Trophoblast cell (in vitro differentiated cells and primary cell): Measurements from ENCODE around the gene AUTS2.

Experiments
- DNase-seq, 2 donors: peaks; one replicate each; pipeline ENCODE4 v3.0.0-alpha.2; 2016
- H2AFZ ChIP-seq: 2 replicates; pipeline ENCODE4 v1.6.1; 2013; ENCODE audit warnings: low read length, moderate library complexity, mild to moderate bottlenecking; ENCODE audit not compliant: insufficient read depth, poor library complexity
- H2AK5ac ChIP-seq: 2 replicates; pipeline ENCODE4 v1.6.1; 2013; ENCODE audit warnings: mild to moderate bottlenecking, low read length
- H2BK120ac ChIP-seq: 2 replicates; pipeline ENCODE4 v1.6.1; 2013; ENCODE audit warnings: low read length, mild to moderate bottlenecking, moderate library complexity; ENCODE audit not compliant: insufficient read depth, poor library complexity
- H2BK12ac ChIP-seq: 2 replicates; pipeline ENCODE4 v1.6.1; 2013; ENCODE audit warnings: mild to moderate bottlenecking, low read length, moderate library complexity
- H2BK5ac ChIP-seq: 2 replicates; pipeline ENCODE4 v1.6.1; 2013; ENCODE audit warnings: low read length, low read depth, moderate library complexity, mild to moderate bottlenecking; ENCODE audit not compliant: poor library complexity
- H3K14ac ChIP-seq: 2 replicates; pipeline ENCODE4 v1.6.1; 2013; ENCODE audit warnings: mild to moderate bottlenecking, low read length
- H3K18ac ChIP-seq: 2 replicates; pipeline ENCODE4 v1.6.1; 2013; ENCODE audit warnings: mild to moderate bottlenecking, low read length
- H3K23ac ChIP-seq: 2 replicates; pipeline ENCODE4 v1.6.1; 2013; ENCODE audit warnings: low read length
- H3K27ac ChIP-seq: 2 replicates; pipeline ENCODE4 v1.5.1; 2013; ENCODE audit warnings: low read depth, mild to moderate bottlenecking, inconsistent platforms, low read length, moderate library complexity
- H3K27me3 ChIP-seq: 2 replicates; pipeline ENCODE4 v1.6.1; 2013; ENCODE audit warnings: inconsistent platforms, mild to moderate bottlenecking, low read length, moderate library complexity; ENCODE audit not compliant: insufficient read depth
- H3K36me3 ChIP-seq, 2 experiments: 1 replicate in 1 of 2; 2 replicates in 1 of 2; pipeline ENCODE4 v1.6.1; 2013; ENCODE audit warnings: low read length in 2 of 2, mild to moderate bottlenecking in 2 of 2, moderate library complexity in 1 of 2; ENCODE audit not compliant: insufficient read depth in 2 of 2, control insufficient read depth in 1 of 2
- H3K4ac ChIP-seq: 2 replicates; pipeline ENCODE4 v1.6.1; 2013; ENCODE audit warnings: low read depth, mild to moderate bottlenecking, low read length, moderate library complexity
- H3K4me1 ChIP-seq, 2 experiments: 1 replicate in 1 of 2; 2 replicates in 1 of 2; pipeline ENCODE4 v1.6.1; 2013; ENCODE audit warnings: low read length in 2 of 2, mild to moderate bottlenecking in 2 of 2, moderate library complexity in 1 of 2; ENCODE audit not compliant: insufficient read depth in 2 of 2, control insufficient read depth in 1 of 2
- H3K4me2 ChIP-seq: 2 replicates; pipeline ENCODE4 v1.6.1; 2013; ENCODE audit warnings: inconsistent platforms, mild to moderate bottlenecking, low read length, moderate library complexity
- H3K4me3 ChIP-seq: 2 replicates; pipeline ENCODE4 v1.5.1; 2013; ENCODE audit warnings: mild to moderate bottlenecking, low read depth, low read length, inconsistent platforms
- H3K79me1 ChIP-seq: one replicate; pipeline ENCODE4 v1.6.1; 2013; ENCODE audit warnings: low read length
- H3K79me2 ChIP-seq: 2 replicates; pipeline ENCODE4 v1.6.1; 2013; ENCODE audit warnings: low read length, mild to moderate bottlenecking; ENCODE audit not compliant: control insufficient read depth, insufficient read depth, poor library complexity
- H3K9ac ChIP-seq: 2 replicates; pipeline ENCODE4 v1.6.1; 2013; ENCODE audit warnings: mild to moderate bottlenecking, low read length
- H3K9me3 ChIP-seq: 2 replicates; pipeline ENCODE4 v1.6.1; 2013; ENCODE audit warnings: low read depth, mild to moderate bottlenecking, control low read depth, inconsistent platforms, low read length; ENCODE audit not compliant: insufficient read depth
- H4K12ac ChIP-seq: 2 replicates; pipeline ENCODE4 v1.6.1; 2013; ENCODE audit warnings: low read depth, mild to moderate bottlenecking, low read length, moderate library complexity
- H4K8ac ChIP-seq: 2 replicates; pipeline ENCODE4 v1.6.1; 2013; ENCODE audit warnings: low read depth, mild to moderate bottlenecking, low read length, moderate library complexity
- H4K91ac ChIP-seq: one replicate; pipeline ENCODE4 v1.6.1; 2013; ENCODE audit warnings: low read depth, mild to moderate bottlenecking, low read length, moderate library complexity
- WGBS: extraction: QIAGEN DNeasy Blood & Tissue Kit; methylation state at CpG from one replicate; pipeline ENCODE4 v1.1.7; 2013; ENCODE audit warnings: missing lambda C conversion rate; ENCODE audit not compliant: insufficient read length, insufficient coverage; ENCODE audit errors: extremely low coverage; 5-methylcytosine and 5-hydroxymethylcytosine counted together

Gene AUTS2

DNA sequence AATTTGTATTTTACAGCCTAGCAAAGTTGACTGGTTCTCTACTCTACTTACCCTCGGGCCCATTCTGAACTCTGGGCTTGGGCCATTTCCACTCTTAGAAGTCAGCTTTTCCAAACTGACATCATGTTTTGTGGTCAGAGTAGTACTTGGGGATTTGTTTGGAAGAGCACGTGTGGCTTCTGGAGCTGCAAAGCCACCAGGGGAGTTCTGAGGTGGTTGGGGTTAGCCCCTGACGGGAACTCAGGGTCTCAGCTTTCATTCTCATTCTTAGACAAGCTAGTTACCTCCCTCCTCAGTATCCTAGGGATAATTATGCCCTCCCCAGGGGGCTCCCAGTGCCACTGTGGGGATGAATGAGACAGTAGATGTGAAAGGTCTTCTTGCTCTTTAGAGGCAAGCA lies 886.0 kb downstream of the AUTS2 start:
- no peaks in the 10 kb centered on the region for H3K79me2 ChIP-seq
- no peak overlapping the region for H3K14ac ChIP-seq
- H3K18ac ChIP-seq = no peak overlapping the region
- no peaks in the 10 kb centered on the region for H3K27me3 ChIP-seq
- H4K12ac ChIP-seq = no peak overlapping the region
- H2AK5ac ChIP-seq = no peak overlapping the region
- no peak overlapping the region for H3K4ac ChIP-seq
- no peak overlapping the region for H4K91ac ChIP-seq
- no peaks in the 10 kb centered on the region for H3K36me3 ChIP-seq
- no peak overlapping the region for H2BK5ac ChIP-seq
- no peak overlapping the region for H2BK12ac ChIP-seq
- H3K9ac ChIP-seq = no peak overlapping the region
- no peaks in the 10 kb centered on the region for H3K9me3 ChIP-seq
- H3K79me1 ChIP-seq = peaks cover 6% of the 10 kb centered on the region
- H3K23ac ChIP-seq = no peak overlapping the region
- H2AFZ ChIP-seq = no peak overlapping the region
- H4K8ac ChIP-seq = no peak overlapping the region
- no peak overlapping the region for H3K4me3 ChIP-seq
- no peak overlapping the region for H2BK120ac ChIP-seq
- no CpG with 5 or more reads among the region's 3 CpGs for WGBS
- H3K4me2 ChIP-seq = no peak overlapping the region
- peaks cover 10% of the 10 kb centered on the region in 2 experiments for H3K4me1 ChIP-seq
- H3K27ac ChIP-seq = no peak overlapping the region
- no peak for DNase-seq

DNA sequence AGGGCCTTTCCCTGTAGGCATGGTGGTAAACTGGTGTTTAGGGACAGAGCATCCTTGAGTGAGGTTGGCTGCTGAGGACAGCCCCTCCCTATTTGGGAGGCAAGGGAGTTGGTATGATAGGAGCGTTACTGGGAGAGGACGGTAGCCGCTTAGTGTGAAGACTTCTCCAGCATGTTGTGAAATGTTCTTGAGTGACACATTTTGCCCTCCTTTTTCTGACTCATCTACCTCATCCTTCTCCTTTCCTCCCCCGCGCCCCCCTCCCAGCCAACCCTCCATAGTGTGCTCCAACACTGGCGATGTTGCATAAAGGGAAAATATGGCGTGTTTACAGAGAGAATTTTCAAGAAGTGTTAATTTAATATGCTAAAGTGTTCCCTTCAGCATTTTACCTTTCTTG lies 888.7 kb downstream of the AUTS2 start:
- Histone ChIP-seq H3K9ac (no peak overlapping the region), H3K23ac (no peak overlapping the region), H4K8ac (no peak overlapping the region), H2AK5ac (no peak overlapping the region), H3K4me2 (no peak overlapping the region), H3K9me3 (no peaks in the 10 kb centered on the region), H3K27ac (no peak overlapping the region), H3K27me3 (no peaks in the 10 kb centered on the region), H3K14ac (no peak overlapping the region), H3K79me1 (no peaks in the 10 kb centered on the region), H3K79me2 (no peaks in the 10 kb centered on the region), H3K36me3 (no peaks in the 10 kb centered on the region), H4K91ac (no peak overlapping the region), H2BK120ac (no peak overlapping the region), H4K12ac (no peak overlapping the region), H3K4ac (no peak overlapping the region), H3K4me3 (no peak overlapping the region), H3K18ac (no peak overlapping the region), H2AFZ (no peak overlapping the region), H3K4me1 (no peaks in the 10 kb centered on the region), H2BK12ac (no peak overlapping the region), H2BK5ac (no peak overlapping the region)
- DNase-seq = no peak
- no CpG with 5 or more reads among the region's 7 CpGs for WGBS

DNA sequence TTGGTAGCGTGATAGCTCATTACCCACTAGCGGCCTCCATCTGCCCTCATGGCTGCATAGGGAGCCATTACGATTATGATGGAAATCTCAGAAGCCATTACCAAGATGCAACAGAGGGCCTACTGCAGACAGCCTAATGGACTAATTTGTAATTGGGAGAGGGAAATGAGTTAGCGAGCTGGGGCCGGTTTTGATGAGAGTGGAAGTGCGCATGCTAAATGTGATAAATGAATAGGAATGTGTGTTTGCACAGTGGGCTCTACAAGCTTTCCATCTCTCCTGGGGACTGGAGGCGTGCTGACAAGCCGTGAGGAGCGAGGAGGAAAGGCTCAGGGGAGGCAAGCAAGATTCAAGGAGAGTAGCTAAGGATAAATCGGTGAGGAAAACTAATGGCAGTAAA lies 889.2 kb downstream of the AUTS2 start:
- no peak overlapping the region for H2AFZ ChIP-seq
- H4K8ac ChIP-seq = no peak overlapping the region
- no peak overlapping the region for H2BK5ac ChIP-seq
- H3K4me1 ChIP-seq = no peaks in the 10 kb centered on the region
- H4K91ac ChIP-seq = no peak overlapping the region
- H3K79me2 ChIP-seq = no peaks in the 10 kb centered on the region
- no peak overlapping the region for H3K4ac ChIP-seq
- H3K4me2 ChIP-seq = no peak overlapping the region
- H3K18ac ChIP-seq = no peak overlapping the region
- H2BK120ac ChIP-seq = no peak overlapping the region
- H3K27ac ChIP-seq = no peak overlapping the region
- no peak overlapping the region for H3K23ac ChIP-seq
- H3K36me3 ChIP-seq = no peaks in the 10 kb centered on the region
- no peak overlapping the region for H2AK5ac ChIP-seq
- H3K9ac ChIP-seq = no peak overlapping the region
- no peak overlapping the region for H2BK12ac ChIP-seq
- no peaks in the 10 kb centered on the region for H3K27me3 ChIP-seq
- H3K4me3 ChIP-seq = no peak overlapping the region
- no peak overlapping the region for H3K14ac ChIP-seq
- no peak overlapping the region for H4K12ac ChIP-seq
- no peak for DNase-seq
- WGBS = no CpG with 5 or more reads among the region's 10 CpGs
- H3K79me1 ChIP-seq = no peaks in the 10 kb centered on the region
- no peaks in the 10 kb centered on the region for H3K9me3 ChIP-seq

DNA sequence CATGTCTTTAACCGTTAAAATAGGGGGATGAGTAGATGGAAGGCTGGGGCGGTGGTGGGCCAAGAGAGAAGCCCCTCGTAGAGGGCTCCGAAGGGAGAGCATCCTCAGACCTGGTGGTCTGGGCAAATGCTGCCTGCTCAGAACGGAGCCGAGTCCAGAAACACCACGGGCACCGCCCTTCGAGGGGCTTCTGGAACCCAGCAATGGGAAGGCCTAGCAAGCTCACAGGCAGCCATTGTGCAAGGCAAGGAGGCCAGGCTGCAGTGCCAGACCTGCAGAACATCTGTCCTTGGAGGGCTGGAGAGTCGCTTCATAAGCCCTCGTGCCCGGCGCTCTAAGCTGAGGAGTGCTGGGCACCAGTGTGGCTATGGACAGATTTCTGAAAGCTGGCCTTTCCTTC lies 889.6 kb downstream of the AUTS2 start:
- Histone ChIP-seq H2AK5ac (no peak overlapping the region), H3K27ac (no peak overlapping the region), H3K9me3 (no peaks in the 10 kb centered on the region), H2BK120ac (no peak overlapping the region), H3K14ac (no peak overlapping the region), H3K9ac (no peak overlapping the region), H3K79me1 (no peaks in the 10 kb centered on the region), H3K4me3 (no peak overlapping the region), H3K36me3 (no peaks in the 10 kb centered on the region), H3K23ac (no peak overlapping the region), H3K4me1 (no peaks in the 10 kb centered on the region), H4K8ac (no peak overlapping the region), H4K12ac (no peak overlapping the region), H4K91ac (no peak overlapping the region), H3K79me2 (no peaks in the 10 kb centered on the region), H2BK5ac (no peak overlapping the region), H3K4me2 (no peak overlapping the region), H3K4ac (no peak overlapping the region), H3K18ac (no peak overlapping the region), H2BK12ac (no peak overlapping the region), H2AFZ (no peak overlapping the region), H3K27me3 (no peaks in the 10 kb centered on the region)
- no CpG with 5 or more reads among the region's 13 CpGs for WGBS
- DNase-seq = no peak
